Prostate gland (tissue), 2 donors: ENCODE data around the gene CLEC16A.

Source experiments
- CTCF ChIP-seq, 4 experiments: fragments of 200-600 bp in 2 of 4; fragments of 450-650 bp in 2 of 4; sonication (generic) in 2 of 4; IDR thresholded peaks; 1 replicate in 3 of 4; 2 replicates in 1 of 4; pipeline ENCODE4 v1.5.1; 2016 to 2019; ENCODE audit warnings: antibody characterized with exemption in 4 of 4, mild to moderate bottlenecking in 2 of 4, moderate library complexity in 2 of 4
- POLR2A ChIP-seq: fragments of 450-650 bp; IDR thresholded peaks from one replicate; pipeline ENCODE4 v1.6.1; 2016; ENCODE audit warnings: antibody characterized with exemption, mild to moderate bottlenecking
- POLR2AphosphoS5 ChIP-seq: sonication (generic); formaldehyde crosslinking; IDR thresholded peaks from one replicate; pipeline ENCODE4 v1.6.1; 2017; ENCODE audit warnings: antibody characterized with exemption

GRCh38 chr16:11097094-11097786, 152.9 kb downstream of the CLEC16A start:
- TF ChIP-seq CTCF (IDR thresholded peaks at IDR 0.05) (no peak), POLR2A (no peak), POLR2AphosphoS5 (no peak)
